Calu3 (cell line): ENCODE results near the gene CACNG4. TPM values are rescaled to one million over a fixed set of nuclear protein-coding genes. Genes with fewer than 3 reads are reported as not detected.

Experiments
- BruUV-seq: library from RNA; stranded (reverse); fragments of 400-500 nt; replicated peaks from 2 replicates; lab custom pipeline; 2021; lab: Mats Ljungman, UMichigan
- CTCF ChIA-PET: fragments of 300-600 bp; sonication (Branson Sonifier 250); formaldehyde crosslinking; loops from one replicate; lab custom pipeline; 2022; ENCODE audit warnings: antibody characterized with exemption; lab: Charles Lee
- DNase-seq: peaks from one replicate; pipeline ENCODE4 v3.0.0; 2022
- H3K27ac Mint-ChIP-seq: one replicate; pipeline ENCODE4 v1.8.0; 2022; ENCODE audit warnings: mixed read lengths; ENCODE audit not compliant: unreplicated experiment
- H3K27me3 Mint-ChIP-seq: one replicate; pipeline ENCODE4 v1.8.0; 2022; ENCODE audit warnings: mixed read lengths; ENCODE audit not compliant: unreplicated experiment
- H3K36me3 Mint-ChIP-seq: one replicate; pipeline ENCODE4 v1.8.0; 2022; ENCODE audit warnings: mild to moderate bottlenecking, moderate library complexity, mixed read lengths; ENCODE audit not compliant: insufficient read depth, unreplicated experiment
- H3K4me1 Mint-ChIP-seq: one replicate; pipeline ENCODE4 v1.8.0; 2022; ENCODE audit warnings: mild to moderate bottlenecking, low read depth, mixed read lengths; ENCODE audit not compliant: unreplicated experiment
- H3K4me3 Mint-ChIP-seq: one replicate; pipeline ENCODE4 v1.8.0; 2022; ENCODE audit warnings: mild to moderate bottlenecking, low read depth, moderate library complexity, mixed read lengths; ENCODE audit not compliant: unreplicated experiment
- H3K9me3 Mint-ChIP-seq: one replicate; pipeline ENCODE4 v1.8.0; 2022; ENCODE audit warnings: low read depth, mixed read lengths; ENCODE audit not compliant: unreplicated experiment
- CTCF ChIP-seq: fragments of 200-600 bp; IDR thresholded peaks from one replicate; pipeline ENCODE4 v1.8.0; 2022; ENCODE audit warnings: antibody characterized with exemption; ENCODE audit not compliant: unreplicated experiment
- intact Hi-C: fragments of 100-400 bp; cut with micrococcal nuclease; formaldehyde crosslinking; loops from one replicate; pipeline ENCODE4 v1.10.0; 2022; ENCODE audit not compliant: unreplicated experiment
- total RNA-seq: library from RNA; stranded (reverse); gene quantifications from 2 replicates; pipeline ENCODE4 v1.2.3, GENCODE V29; 2022

CACNG4 gene
- total RNA-seq, 1 experiment from 2014 or later: 3.8 TPM

DNA sequence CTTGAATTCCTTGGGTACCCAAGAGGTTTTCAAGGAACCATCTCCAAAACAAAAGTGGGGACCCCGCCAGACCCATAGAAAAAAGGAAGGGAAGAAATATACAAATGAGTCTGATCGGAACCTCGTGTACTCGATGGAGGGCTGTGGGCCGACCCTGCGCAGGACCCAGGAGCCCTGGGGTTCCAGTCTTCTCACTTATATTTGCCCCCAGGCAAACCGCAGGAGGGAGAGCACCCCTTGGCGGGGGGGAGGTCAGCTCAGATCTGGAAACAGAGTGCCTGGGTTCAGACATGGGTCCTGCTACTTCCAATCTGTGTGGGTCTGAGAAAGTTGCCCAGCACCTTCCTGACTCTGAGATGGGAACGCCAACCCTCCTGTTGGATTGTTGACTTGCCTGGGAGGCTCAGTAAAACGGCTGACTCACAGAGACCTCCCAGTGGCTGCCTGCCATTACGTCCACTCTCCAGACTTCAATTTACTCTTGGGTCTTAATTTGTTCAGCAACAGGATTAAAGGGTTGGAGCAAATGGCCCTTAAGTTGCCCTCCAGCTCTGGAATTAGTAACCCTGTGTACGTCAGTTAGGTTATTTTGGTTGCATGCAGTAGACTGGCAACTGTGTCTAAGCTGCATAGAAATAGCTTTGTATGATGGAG is 24.9 kb upstream of the CACNG4 start:
- BruUV-seq: no TSS peak
- H3K27me3 Mint-ChIP-seq: peaks cover 50% of the 10 kb centered on the region
- intact Hi-C loops: no loop called here
- H3K4me1 Mint-ChIP-seq: peaks cover 8% of the 10 kb centered on the region
- TF ChIP-seq CTCF: no peak
- H3K4me3 Mint-ChIP-seq: no peak overlapping the region
- H3K36me3 Mint-ChIP-seq: no peaks in the 10 kb centered on the region
- H3K27ac Mint-ChIP-seq: no peak overlapping the region
- H3K9me3 Mint-ChIP-seq: no peaks in the 10 kb centered on the region
- DNase-seq: no peak
- CTCF ChIA-PET: no interaction called here

- H3K9me3 Mint-ChIP-seq: no peaks in the 10 kb centered on the region
- H3K27me3 Mint-ChIP-seq: peaks cover 43% of the 10 kb centered on the region
- no peak for TF ChIP-seq CTCF
- no peak overlapping the region for H3K4me3 Mint-ChIP-seq
- CTCF ChIA-PET: no interaction called here
- H3K36me3 Mint-ChIP-seq: no peaks in the 10 kb centered on the region
- H3K27ac Mint-ChIP-seq: no peak overlapping the region
- DNase-seq: no peak
- intact Hi-C loops: no loop called here
- BruUV-seq: no TSS peak
- H3K4me1 Mint-ChIP-seq: peaks cover 23% of the 10 kb centered on the region
Observed at GRCh38 chr17:66941249-66941648, 23.3 kb upstream of the CACNG4 start.

- Mint-ChIP-seq H3K36me3 (no peaks in the 10 kb centered on the region), H3K4me3 (no peak overlapping the region), H3K4me1 (peaks cover 29% of the 10 kb centered on the region), H3K27ac (no peak overlapping the region), H3K27me3 (peaks cover 36% of the 10 kb centered on the region), H3K9me3 (no peaks in the 10 kb centered on the region)
- TF ChIP-seq CTCF: no peak
- BruUV-seq: no TSS peak
- intact Hi-C loops: no loop called here
- CTCF ChIA-PET: no interaction called here
- DNase-seq: no peak
Observed at GRCh38 chr17:66941773-66942450, 22.6 kb upstream of the CACNG4 start.

DNA sequence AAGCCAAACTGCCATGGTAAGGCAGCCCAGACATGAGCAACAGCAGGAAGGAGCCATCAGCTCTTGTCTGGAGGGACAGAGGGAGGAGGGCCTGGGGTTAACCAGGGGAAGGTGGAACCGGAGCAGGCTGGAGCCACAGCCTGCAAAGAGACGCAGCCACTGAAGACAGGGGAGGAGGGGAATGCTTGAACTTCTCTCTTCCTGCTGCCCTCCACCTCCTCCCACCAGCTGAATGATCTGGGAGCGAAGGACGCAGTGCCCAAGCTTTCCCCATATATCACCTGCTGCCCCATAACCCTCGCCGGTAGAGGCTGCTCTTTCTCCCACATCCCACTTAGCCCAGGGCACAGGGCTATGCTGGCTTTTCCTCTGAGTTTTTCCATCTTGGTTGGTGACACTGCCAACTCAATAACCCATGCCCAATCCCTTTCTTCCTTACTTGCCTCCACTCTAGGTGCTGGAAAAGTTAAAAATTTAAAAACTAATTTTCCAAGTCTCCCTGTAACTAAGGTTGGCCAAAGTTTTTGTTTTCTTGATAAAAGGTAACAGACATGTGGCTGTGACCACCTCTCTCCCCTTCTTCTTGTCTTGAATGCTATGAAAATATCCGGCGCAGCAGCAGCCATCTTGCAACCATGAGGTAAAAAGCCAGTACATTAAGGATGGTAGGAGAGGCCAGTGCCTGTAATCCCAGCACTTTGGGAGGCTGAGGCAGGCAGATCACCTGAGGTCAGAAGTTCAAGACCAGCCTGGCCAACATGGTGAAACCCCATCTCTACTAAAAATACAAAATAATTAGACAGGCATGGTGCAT is 21.8 kb upstream of the CACNG4 start:
- no peak overlapping the region for H3K27ac Mint-ChIP-seq
- H3K36me3 Mint-ChIP-seq: no peaks in the 10 kb centered on the region
- no peak overlapping the region for H3K4me3 Mint-ChIP-seq
- intact Hi-C loops: no loop called here
- H3K4me1 Mint-ChIP-seq: peaks cover 29% of the 10 kb centered on the region
- H3K9me3 Mint-ChIP-seq: no peaks in the 10 kb centered on the region
- CTCF ChIA-PET: interaction anchor here (2.9 kb wide), 1 partner anchor 33 kb away, joined by 10 read pairs; no protein-coding TSS in a partner anchor
- BruUV-seq: no TSS peak
- no peak for DNase-seq
- TF ChIP-seq CTCF: no peak
- H3K27me3 Mint-ChIP-seq: peaks cover 29% of the 10 kb centered on the region
